B cell (primary cell): ENCODE measurements around the gene KDM6B.

Experiments
- EZH2 ChIP-seq: IDR thresholded peaks from 2 replicates; pipeline ENCODE4 v1.6.1; 2012; ENCODE audit warnings: borderline replicate concordance, low read depth, mild to moderate bottlenecking, moderate library complexity, low read length; ENCODE audit not compliant: insufficient read depth, poor library complexity, severe bottlenecking
- TF ChIP-seq, protein P1 (sequence below): fragments of 200-600 bp; IDR thresholded peaks from one replicate; pipeline ENCODE4 v1.8.0; 2022; ENCODE audit warnings: antibody characterized with exemption, mild to moderate bottlenecking

- TF ChIP-seq, protein P1, sequence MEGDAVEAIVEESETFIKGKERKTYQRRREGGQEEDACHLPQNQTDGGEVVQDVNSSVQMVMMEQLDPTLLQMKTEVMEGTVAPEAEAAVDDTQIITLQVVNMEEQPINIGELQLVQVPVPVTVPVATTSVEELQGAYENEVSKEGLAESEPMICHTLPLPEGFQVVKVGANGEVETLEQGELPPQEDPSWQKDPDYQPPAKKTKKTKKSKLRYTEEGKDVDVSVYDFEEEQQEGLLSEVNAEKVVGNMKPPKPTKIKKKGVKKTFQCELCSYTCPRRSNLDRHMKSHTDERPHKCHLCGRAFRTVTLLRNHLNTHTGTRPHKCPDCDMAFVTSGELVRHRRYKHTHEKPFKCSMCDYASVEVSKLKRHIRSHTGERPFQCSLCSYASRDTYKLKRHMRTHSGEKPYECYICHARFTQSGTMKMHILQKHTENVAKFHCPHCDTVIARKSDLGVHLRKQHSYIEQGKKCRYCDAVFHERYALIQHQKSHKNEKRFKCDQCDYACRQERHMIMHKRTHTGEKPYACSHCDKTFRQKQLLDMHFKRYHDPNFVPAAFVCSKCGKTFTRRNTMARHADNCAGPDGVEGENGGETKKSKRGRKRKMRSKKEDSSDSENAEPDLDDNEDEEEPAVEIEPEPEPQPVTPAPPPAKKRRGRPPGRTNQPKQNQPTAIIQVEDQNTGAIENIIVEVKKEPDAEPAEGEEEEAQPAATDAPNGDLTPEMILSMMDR = no peak
- no peak for TF ChIP-seq EZH2
Measured at GRCh38 chr17:7806587-7806986, 27.4 kb upstream of the KDM6B start.
